K562 (cell line): ENCODE measurements around the gene TXNRD1. TPM values are rescaled to one million over a fixed set of nuclear protein-coding genes. Genes with fewer than 3 reads are reported as not detected.

ENCODE experiments used
- ATAC-seq: fragments of 200-7000 bp; cut with Tn5 transposase; 3 replicates; pipeline ENCODE4 v1.9.1; 2020; ENCODE audit warnings: moderate library complexity
- BruUV-seq: library from RNA; stranded (reverse); fragments of 400-500 nt; replicated peaks from 2 replicates; lab custom pipeline; 2021; lab: Mats Ljungman, UMichigan
- CTCF ChIA-PET: fragments of 300-600 bp; formaldehyde crosslinking; extraction: SDS; loops from one replicate; lab custom pipeline; 2021; ENCODE audit warnings: low intra/inter-chr PET ratio; lab: Yijun Ruan, JAX
- POLR2A ChIA-PET: fragments of 300-600, 350-650 bp; sonication (Branson Sonifier 250); formaldehyde crosslinking; extraction: SDS; loops from one replicate; lab custom pipeline; 2021; ENCODE audit warnings: antibody characterized with exemption, inconsistent platforms; lab: Yijun Ruan, JAX
- DNase-seq, 4 experiments: peaks; one replicate each; pipeline versions ENCODE4 v3.0.0 to v3.0.0-alpha.2; 2011 to 2018; ENCODE audit warnings: low spot score in 3 of 4, mixed read lengths in 3 of 4; ENCODE audit errors: extremely low read depth in 1 of 4
- FAIRE-seq: peaks from 2 replicates; lab custom pipeline; 2011; peaks lifted over from hg19 to GRCh38; lab: Jason Lieb, UNC
- H2AFZ ChIP-seq: 2 replicates; pipeline ENCODE4 v1.6.0; 2011; ENCODE audit warnings: low read depth, low read length, control low read depth, inconsistent platforms
- H3K27ac ChIP-seq: fragments of 200-600 bp; 3 replicates; pipeline ENCODE4 v1.8.0; 2011; ENCODE audit warnings: low read depth, mild to moderate bottlenecking, control low read depth, inconsistent platforms, low read length, moderate library complexity, mixed read lengths; ENCODE audit errors: extremely low read depth
- H3K27me3 ChIP-seq, 2 experiments: fragments of 300-600 bp in 1 of 2; 2 replicates in 1 of 2; 3 replicates in 1 of 2; pipeline versions ENCODE4 v1.6.0 to v1.8.0; 2011; ENCODE audit warnings: inconsistent platforms in 2 of 2, low read length in 2 of 2, mild to moderate bottlenecking in 1 of 2, mixed read lengths in 1 of 2, moderate library complexity in 1 of 2; ENCODE audit not compliant: control insufficient read depth in 2 of 2, insufficient read depth in 2 of 2
- H3K36me3 ChIP-seq: fragments of 300-600 bp; 3 replicates; pipeline ENCODE4 v1.8.0; 2011; ENCODE audit warnings: mild to moderate bottlenecking, low read length, inconsistent platforms; ENCODE audit not compliant: control insufficient read depth, insufficient read depth
- H3K4me1 ChIP-seq, 2 experiments: fragments of 200-600 bp in 1 of 2; replicated peaks in 1 of 2; 2 replicates in 1 of 2; 3 replicates in 1 of 2; pipeline versions ENCODE4 v1.5.1 to v1.8.0; 2011; ENCODE audit warnings: inconsistent platforms in 2 of 2, low read length in 2 of 2, mild to moderate bottlenecking in 1 of 2, mixed read lengths in 1 of 2, moderate library complexity in 1 of 2; ENCODE audit not compliant: control insufficient read depth in 2 of 2, insufficient read depth in 2 of 2
- H3K4me2 ChIP-seq: 2 replicates; pipeline ENCODE4 v1.6.1; 2011; ENCODE audit warnings: low read length, control low read depth, inconsistent platforms, mixed read lengths; ENCODE audit not compliant: insufficient read depth
- H3K4me3 ChIP-seq: fragments of 200-600 bp; sonication (generic), shearing (Covaris generic); 2 replicates; pipeline ENCODE4 v1.5.1; 2016; ENCODE audit warnings: control low read depth, inconsistent platforms
- H3K79me2 ChIP-seq: fragments of 200-600 bp; 3 replicates; pipeline ENCODE4 v1.8.0; 2011; ENCODE audit warnings: low read length, inconsistent platforms; ENCODE audit not compliant: control insufficient read depth, insufficient read depth
- H3K9ac ChIP-seq, 2 experiments: 2 replicates each; pipeline versions ENCODE4 v1.6.0 to v1.6.1; 2011; ENCODE audit warnings: low read depth in 2 of 2, low read length in 2 of 2, control low read depth in 1 of 2, inconsistent platforms in 1 of 2, mild to moderate bottlenecking in 1 of 2, mixed read lengths in 1 of 2; ENCODE audit not compliant: insufficient read depth in 1 of 2
- H3K9me1 ChIP-seq: one replicate; pipeline ENCODE4 v1.6.0; 2011; ENCODE audit warnings: inconsistent platforms, mild to moderate bottlenecking, low read length, moderate library complexity; ENCODE audit not compliant: control insufficient read depth, insufficient read depth
- H3K9me3 ChIP-seq: replicated peaks from 2 replicates; pipeline ENCODE4 v1.5.1; 2011; ENCODE audit warnings: low read depth, low read length, inconsistent platforms; ENCODE audit not compliant: control insufficient read depth, insufficient read depth
- H4K20me1 ChIP-seq: replicated peaks from 2 replicates; pipeline ENCODE4 v1.6.1; 2011; ENCODE audit warnings: low read length, inconsistent platforms, mixed read lengths; ENCODE audit not compliant: control insufficient read depth, insufficient read depth
- CCNT2 ChIP-seq: IDR thresholded peaks from 2 replicates; pipeline ENCODE4 v1.6.1; 2011; ENCODE audit warnings: borderline replicate concordance, low read depth, mild to moderate bottlenecking, moderate library complexity, mixed read lengths, low read length; ENCODE audit not compliant: insufficient read length; ENCODE audit errors: extremely low read depth
- ESRRA ChIP-seq: fragments of 450-650 bp; IDR thresholded peaks from 2 replicates; pipeline ENCODE4 v1.6.1; 2014; ENCODE audit warnings: low read depth, mild to moderate bottlenecking, moderate library complexity, borderline replicate concordance
- IFI16 ChIP-seq: fragments of 250-450 bp; sonication (Bioruptor Pico); IDR thresholded peaks from 2 replicates; pipeline ENCODE4 v2.1.2; 2022; ENCODE audit warnings: mild to moderate bottlenecking, inconsistent platforms
- MCM5 ChIP-seq: fragments of 450-650 bp; IDR thresholded peaks from 2 replicates; pipeline ENCODE4 v1.6.1; 2016; ENCODE audit warnings: low read depth
- OTX1 ChIP-seq: fragments of 450-650 bp; formaldehyde crosslinking; IDR thresholded peaks from 2 replicates; pipeline ENCODE4 v1.4.0; 2022; ENCODE audit warnings: mild to moderate bottlenecking
- POU5F1 ChIP-seq: fragments of 150-350 bp; IDR thresholded peaks from 2 replicates; pipeline ENCODE4 v1.6.1; 2014; ENCODE audit warnings: borderline replicate concordance, low read length, low read depth, mild to moderate bottlenecking; ENCODE audit not compliant: partially characterized antibody
- RBM25 ChIP-seq: fragments of 200-400 bp; formaldehyde crosslinking; IDR thresholded peaks from 2 replicates; pipeline ENCODE4 v1.6.1; 2018; ENCODE audit warnings: low read length, low read depth, moderate library complexity; ENCODE audit not compliant: severe bottlenecking
- SOX6 ChIP-seq: fragments of 450-650 bp; IDR thresholded peaks from 2 replicates; pipeline ENCODE4 v1.6.1; 2014; ENCODE audit warnings: mild to moderate bottlenecking
- SUPT5H ChIP-seq: fragments of 450-650 bp; IDR thresholded peaks from 2 replicates; pipeline ENCODE4 v1.6.1; 2016
- ZNF175 ChIP-seq: fragments of 200-800 bp; sonication (Bioruptor generic); IDR thresholded peaks from 2 replicates; pipeline ENCODE4 v1.6.1; 2016; ENCODE audit warnings: low read depth, mild to moderate bottlenecking, missing genetic modification characterization, missing compliant biosample characterization
- ZNF232 ChIP-seq: sonication (generic); formaldehyde crosslinking; IDR thresholded peaks from 2 replicates; pipeline ENCODE4 v1.8.0; 2022; ENCODE audit warnings: mild to moderate bottlenecking, missing genetic modification reagents
- ZNF41 ChIP-seq: fragments of 250-450 bp; sonication (Bioruptor Pico); conservative IDR thresholded peaks from 2 replicates; pipeline ENCODE4 v1.4.0; 2020; ENCODE audit warnings: mild to moderate bottlenecking
- WGBS: fragments of 100-300 bp; shearing (Covaris generic); methylation state at CpG from one replicate; pipeline ENCODE4 v1.1.6; 2016; ENCODE audit warnings: low coverage, mixed read lengths; ENCODE audit not compliant: insufficient coverage; ENCODE audit errors: missing lambda C conversion rate; 5-methylcytosine and 5-hydroxymethylcytosine counted together
- in situ Hi-C: fragments of 300-500 bp; cut with MboI; formaldehyde crosslinking; loops from 4 replicates; pipeline ENCODE4 v1.15.0; 2018; ENCODE audit warnings: inconsistent platforms, mixed read lengths
- intact Hi-C: fragments of 100-400 bp; cut with micrococcal nuclease; formaldehyde crosslinking; loops from 2 replicates; pipeline ENCODE4 v1.14.2; 2022
- polyA plus RNA-seq, 8 experiments: library from polyadenylated mRNA; depleted of rRNA in 4 of 8; stranded (reverse) in 5 of 8; unstranded in 3 of 8; fragments of >200 nt; fragmentation: Nextera tagmentation in 2 of 8; fragmentation: Illumina TruSeq in 1 of 8; extraction: Ambion mirVana in 2 of 8; extraction: Trizol in 1 of 8; gene quantifications; 2 replicates each; pipeline versions ENCODE4 v1.2.1 to v1.2.3, GENCODE V29; 2011 to 2014; ENCODE audit warnings: inconsistent platforms in 1 of 8, missing spikeins in 1 of 8
- total RNA-seq, 7 experiments: library from RNA; depleted of rRNA in 6 of 7; stranded (reverse); fragments of >200 nt in 6 of 7; fragmentation: Illumina TruSeq in 2 of 7; extraction: Trizol in 2 of 7; gene quantifications; 2 replicates each; pipeline versions ENCODE4 v1.2.1 to v1.2.3, GENCODE V29; 2011 to 2021; ENCODE audit warnings: low replicate concordance in 1 of 7
- TF ChIP-seq, protein P1 (sequence below): fragments of 450-650 bp; IDR thresholded peaks from 2 replicates; pipeline ENCODE4 v1.6.1; 2016; ENCODE audit warnings: low read depth, mild to moderate bottlenecking, moderate library complexity
- TF ChIP-seq, protein P2 (sequence below): fragments of 250-450 bp; sonication (Bioruptor Pico); IDR thresholded peaks from 2 replicates; pipeline ENCODE4 v1.5.0; 2021; ENCODE audit warnings: mild to moderate bottlenecking, borderline replicate concordance
- TF ChIP-seq, protein P3 (sequence below): fragments of 450-650 bp; IDR thresholded peaks from 2 replicates; pipeline ENCODE4 v1.6.1; 2016; ENCODE audit warnings: missing biosample characterization, missing genetic modification characterization
- TF ChIP-seq, protein P4 (sequence below), 3 experiments: fragments of 200-800 bp in 1 of 3; fragments of 250-450 bp in 1 of 3; fragments of 450-650 bp in 1 of 3; sonication (Bioruptor Pico) in 1 of 3; sonication (Bioruptor generic) in 1 of 3; formaldehyde crosslinking in 1 of 3; IDR thresholded peaks; 2 replicates each; pipeline versions ENCODE4 v1.6.1 to v1.8.0; 2016 to 2022; ENCODE audit warnings: mild to moderate bottlenecking in 2 of 3, missing genetic modification characterization in 2 of 3, missing compliant biosample characterization in 1 of 3, moderate library complexity in 1 of 3

TXNRD1 gene
- total and polyA plus RNA-seq, 9 of the 15 experiments (the other 6 are each of a cell fraction or from before 2014, with no cell fraction given) = 107 to 189 (median 146) TPM

DNA sequence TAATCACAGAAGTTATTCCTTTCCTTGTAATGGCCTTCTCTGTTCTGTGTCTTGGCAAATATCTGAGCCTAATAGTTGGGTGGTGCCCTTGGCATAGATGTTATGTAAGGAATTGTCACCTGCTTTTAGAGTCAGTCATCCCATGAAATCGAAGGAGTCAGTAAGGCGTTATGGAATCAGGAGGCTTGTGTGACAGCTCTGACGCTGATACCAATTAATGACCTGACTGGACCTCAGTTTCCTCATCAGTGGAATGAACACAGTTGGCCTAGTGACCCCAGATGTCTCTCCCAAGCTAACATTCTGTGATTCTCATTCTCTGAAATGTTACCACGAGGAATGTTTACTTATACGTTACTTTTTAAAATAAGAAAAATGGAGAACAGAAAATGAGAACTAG, 32.1 kb downstream of the TXNRD1 start:
- in situ Hi-C loops = no loop called here
- POLR2A ChIA-PET = interaction anchor here (0.7 kb wide), 1 partner anchor 13 kb away, joined by 3 read pairs; no protein-coding TSS in a partner anchor
- TF ChIP-seq, protein P1, sequence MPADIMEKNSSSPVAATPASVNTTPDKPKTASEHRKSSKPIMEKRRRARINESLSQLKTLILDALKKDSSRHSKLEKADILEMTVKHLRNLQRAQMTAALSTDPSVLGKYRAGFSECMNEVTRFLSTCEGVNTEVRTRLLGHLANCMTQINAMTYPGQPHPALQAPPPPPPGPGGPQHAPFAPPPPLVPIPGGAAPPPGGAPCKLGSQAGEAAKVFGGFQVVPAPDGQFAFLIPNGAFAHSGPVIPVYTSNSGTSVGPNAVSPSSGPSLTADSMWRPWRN = no peak
- no peak for TF ChIP-seq ESRRA
- TF ChIP-seq SOX6 = no peak
- TF ChIP-seq, protein P2, sequence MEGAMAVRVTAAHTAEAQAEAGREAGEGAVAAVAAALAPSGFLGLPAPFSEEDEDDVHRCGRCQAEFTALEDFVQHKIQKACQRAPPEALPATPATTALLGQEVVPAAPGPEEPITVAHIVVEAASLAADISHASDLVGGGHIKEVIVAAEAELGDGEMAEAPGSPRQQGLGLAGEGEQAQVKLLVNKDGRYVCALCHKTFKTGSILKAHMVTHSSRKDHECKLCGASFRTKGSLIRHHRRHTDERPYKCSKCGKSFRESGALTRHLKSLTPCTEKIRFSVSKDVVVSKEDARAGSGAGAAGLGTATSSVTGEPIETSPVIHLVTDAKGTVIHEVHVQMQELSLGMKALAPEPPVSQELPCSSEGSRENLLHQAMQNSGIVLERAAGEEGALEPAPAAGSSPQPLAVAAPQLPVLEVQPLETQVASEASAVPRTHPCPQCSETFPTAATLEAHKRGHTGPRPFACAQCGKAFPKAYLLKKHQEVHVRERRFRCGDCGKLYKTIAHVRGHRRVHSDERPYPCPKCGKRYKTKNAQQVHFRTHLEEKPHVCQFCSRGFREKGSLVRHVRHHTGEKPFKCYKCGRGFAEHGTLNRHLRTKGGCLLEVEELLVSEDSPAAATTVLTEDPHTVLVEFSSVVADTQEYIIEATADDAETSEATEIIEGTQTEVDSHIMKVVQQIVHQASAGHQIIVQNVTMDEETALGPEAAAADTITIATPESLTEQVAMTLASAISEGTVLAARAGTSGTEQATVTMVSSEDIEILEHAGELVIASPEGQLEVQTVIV = no peak
- no peak for TF ChIP-seq POU5F1
- TF ChIP-seq, protein P3, sequence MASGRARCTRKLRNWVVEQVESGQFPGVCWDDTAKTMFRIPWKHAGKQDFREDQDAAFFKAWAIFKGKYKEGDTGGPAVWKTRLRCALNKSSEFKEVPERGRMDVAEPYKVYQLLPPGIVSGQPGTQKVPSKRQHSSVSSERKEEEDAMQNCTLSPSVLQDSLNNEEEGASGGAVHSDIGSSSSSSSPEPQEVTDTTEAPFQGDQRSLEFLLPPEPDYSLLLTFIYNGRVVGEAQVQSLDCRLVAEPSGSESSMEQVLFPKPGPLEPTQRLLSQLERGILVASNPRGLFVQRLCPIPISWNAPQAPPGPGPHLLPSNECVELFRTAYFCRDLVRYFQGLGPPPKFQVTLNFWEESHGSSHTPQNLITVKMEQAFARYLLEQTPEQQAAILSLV (tag) = no peak
- TF ChIP-seq ZNF41 = no peak
- TF ChIP-seq RBM25 = no peak
- TF ChIP-seq ZNF232 (CRISPR knock-in tag) = no peak
- no peak for TF ChIP-seq CCNT2
- TF ChIP-seq, protein P4, sequence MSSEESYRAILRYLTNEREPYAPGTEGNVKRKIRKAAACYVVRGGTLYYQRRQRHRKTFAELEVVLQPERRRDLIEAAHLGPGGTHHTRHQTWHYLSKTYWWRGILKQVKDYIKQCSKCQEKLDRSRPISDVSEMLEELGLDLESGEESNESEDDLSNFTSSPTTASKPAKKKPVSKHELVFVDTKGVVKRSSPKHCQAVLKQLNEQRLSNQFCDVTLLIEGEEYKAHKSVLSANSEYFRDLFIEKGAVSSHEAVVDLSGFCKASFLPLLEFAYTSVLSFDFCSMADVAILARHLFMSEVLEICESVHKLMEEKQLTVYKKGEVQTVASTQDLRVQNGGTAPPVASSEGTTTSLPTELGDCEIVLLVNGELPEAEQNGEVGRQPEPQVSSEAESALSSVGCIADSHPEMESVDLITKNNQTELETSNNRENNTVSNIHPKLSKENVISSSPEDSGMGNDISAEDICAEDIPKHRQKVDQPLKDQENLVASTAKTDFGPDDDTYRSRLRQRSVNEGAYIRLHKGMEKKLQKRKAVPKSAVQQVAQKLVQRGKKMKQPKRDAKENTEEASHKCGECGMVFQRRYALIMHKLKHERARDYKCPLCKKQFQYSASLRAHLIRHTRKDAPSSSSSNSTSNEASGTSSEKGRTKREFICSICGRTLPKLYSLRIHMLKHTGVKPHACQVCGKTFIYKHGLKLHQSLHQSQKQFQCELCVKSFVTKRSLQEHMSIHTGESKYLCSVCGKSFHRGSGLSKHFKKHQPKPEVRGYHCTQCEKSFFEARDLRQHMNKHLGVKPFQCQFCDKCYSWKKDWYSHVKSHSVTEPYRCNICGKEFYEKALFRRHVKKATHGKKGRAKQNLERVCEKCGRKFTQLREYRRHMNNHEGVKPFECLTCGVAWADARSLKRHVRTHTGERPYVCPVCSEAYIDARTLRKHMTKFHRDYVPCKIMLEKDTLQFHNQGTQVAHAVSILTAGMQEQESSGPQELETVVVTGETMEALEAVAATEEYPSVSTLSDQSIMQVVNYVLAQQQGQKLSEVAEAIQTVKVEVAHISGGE (CRISPR knock-in tag; IDR thresholded peaks at IDR 0.05) = no peak
- TF ChIP-seq SUPT5H = no peak
- TF ChIP-seq ZNF175 (CRISPR knock-in tag) = no peak
- TF ChIP-seq IFI16 (CRISPR knock-in tag) = no peak
- TF ChIP-seq MCM5 = no peak
- no peak for TF ChIP-seq OTX1 (CRISPR knock-in tag)

More for the DNA sequence above, 32.1 kb downstream of the TXNRD1 start:
- Histone ChIP-seq H3K4me1 (peaks cover 0 to 6% of the 10 kb centered on the region in 2 experiments; a peak in 2 of 5 replicates), H3K4me2 (no peak overlapping the region), H3K27me3 (no peaks in the 10 kb centered on the region), H3K36me3 (no peaks in the 10 kb centered on the region), H3K79me2 (no peaks in the 10 kb centered on the region), H3K4me3 (no peak overlapping the region), H3K9ac (no peak overlapping the region), H2AFZ (no peak overlapping the region), H3K27ac (no peak overlapping the region), H3K9me1 (no peaks in the 10 kb centered on the region), H3K9me3 (no peaks in the 10 kb centered on the region), H4K20me1 (no peaks in the 10 kb centered on the region)
- WGBS = 32% methylated on average over 5 of the region's 5 CpGs
- DNase-seq (no peak), FAIRE-seq (no peak), ATAC-seq (no peak)
- CTCF ChIA-PET = no interaction called here
- intact Hi-C loops = no loop called here
- BruUV-seq = no TSS peak
